Thyroid gland (tissue), 4 donors: Measurements from ENCODE around the gene C19orf12. TPM values are rescaled to one million over a fixed set of nuclear protein-coding genes. Genes with fewer than 3 reads are reported as not detected.

Experiments
- DNase-seq, 2 donors: peaks; one replicate each; pipeline ENCODE4 v3.0.0-alpha.2; 2019
- H3K27ac ChIP-seq, 3 donors: fragments of 200-600 bp; sonication (generic); 1 replicate in 2 of 3; 2 replicates in 1 of 3; pipeline ENCODE4 v1.5.1; 2016 to 2019; ENCODE audit warnings: mild to moderate bottlenecking in 1 of 3, moderate library complexity in 1 of 3
- H3K27me3 ChIP-seq: fragments of 200-600 bp; sonication (generic); one replicate; pipeline ENCODE4 v1.5.1; 2019
- H3K36me3 ChIP-seq, 2 donors: fragments of 200-600 bp; sonication (generic); one replicate each; pipeline ENCODE4 v1.5.1; 2016 to 2019
- H3K4me1 ChIP-seq, 2 donors: fragments of 200-600 bp; sonication (generic); one replicate each; pipeline ENCODE4 v1.5.1; 2017 to 2019
- H3K4me3 ChIP-seq, 3 donors: fragments of 200-600 bp; sonication (generic); replicated peaks in 1 of 3; 1 replicate in 2 of 3; 2 replicates in 1 of 3; pipeline ENCODE4 v1.5.1; 2016; ENCODE audit warnings: mild to moderate bottlenecking in 1 of 3
- H3K9me3 ChIP-seq: fragments of 200-600 bp; sonication (generic); one replicate; pipeline ENCODE4 v1.5.1; 2017
- CTCF ChIP-seq, 6 experiments: fragments of 200-600 bp in 3 of 6; fragments of 450-650 bp in 3 of 6; sonication (generic) in 3 of 6; IDR thresholded peaks; one replicate each; pipeline ENCODE4 v1.5.1; 2016 to 2019; ENCODE audit warnings: antibody characterized with exemption in 6 of 6, mild to moderate bottlenecking in 2 of 6, inconsistent platforms in 1 of 6, moderate library complexity in 1 of 6
- POLR2A ChIP-seq, 2 donors: fragments of 450-650 bp; IDR thresholded peaks; one replicate each; pipeline ENCODE4 v1.6.1; 2017; ENCODE audit warnings: antibody characterized with exemption in 2 of 2, mild to moderate bottlenecking in 2 of 2, moderate library complexity in 1 of 2
- WGBS, 2 donors: methylation state at CpG; one replicate each; pipeline ENCODE4 v1.1.5; 2017; 5-methylcytosine and 5-hydroxymethylcytosine counted together
- intact Hi-C: fragments of 100-400 bp; cut with DNase I; formaldehyde crosslinking; loops from one replicate; pipeline ENCODE4 v1.15.1; 2023
- total RNA-seq, 4 donors: library from RNA; depleted of rRNA; stranded (reverse); fragments of >200 nt; gene quantifications; one replicate each; pipeline ENCODE4 v1.2.3, GENCODE V29; 2016

C19orf12 gene
- total RNA-seq, 4 donors from 2014 or later, result 24.4 to 34.0 (median 31.9) TPM

GRCh38 chr19:29685326-29685725 is 29.7 kb downstream of the C19orf12 start:
- Histone ChIP-seq H3K4me1 (peaks cover 0 to 3% of the 10 kb centered on the region in 2 donors), H3K4me3 (no peak overlapping the region), H3K9me3 (no peaks in the 10 kb centered on the region), H3K27me3 (no peaks in the 10 kb centered on the region), H3K27ac (no peak overlapping the region), H3K36me3 (no peaks in the 10 kb centered on the region)
- no peak for TF ChIP-seq POLR2A (IDR thresholded peaks at IDR 0.05)
- TF ChIP-seq CTCF (IDR thresholded peaks at IDR 0.05), result no peak
- 84 to 96% methylated on average over 6 to 7 of the region's 7 CpGs for WGBS, 2 donors
- intact Hi-C loops, result no loop called here
- no peak for DNase-seq

DNA sequence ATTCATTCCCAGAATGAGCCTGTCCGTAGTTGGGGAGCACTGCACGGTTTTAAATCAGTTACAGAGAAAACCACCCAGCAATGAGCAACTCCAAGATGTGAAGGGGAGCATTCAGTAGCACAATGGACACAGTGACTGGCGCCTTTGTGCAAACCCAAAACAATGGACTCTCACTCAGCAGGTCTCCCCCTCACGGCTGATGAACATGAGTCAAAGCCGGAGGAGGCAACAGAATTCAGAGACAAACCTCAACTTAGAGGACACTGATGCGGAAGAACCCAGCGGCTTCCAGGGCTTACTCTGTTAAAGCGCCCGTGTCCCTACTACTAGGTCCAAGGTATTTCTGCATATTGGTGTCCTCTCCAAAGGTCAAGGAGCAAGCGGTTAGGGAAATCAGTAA is 32.1 kb downstream of the C19orf12 start:
- H3K27ac ChIP-seq, result no peak overlapping the region
- no peaks in the 10 kb centered on the region for H3K36me3 ChIP-seq
- peaks cover 0 to 8% of the 10 kb centered on the region in 2 donors for H3K4me1 ChIP-seq
- intact Hi-C loops, result no loop called here
- DNase-seq, result no peak
- TF ChIP-seq POLR2A (IDR thresholded peaks at IDR 0.05) (no peak), CTCF (IDR thresholded peaks at IDR 0.05) (no peak)
- WGBS, 2 donors, result 73 to 78% methylated on average over 10 of the region's 10 CpGs
- H3K4me3 ChIP-seq, result no peak overlapping the region
- no peaks in the 10 kb centered on the region for H3K9me3 ChIP-seq
- no peaks in the 10 kb centered on the region for H3K27me3 ChIP-seq

DNA sequence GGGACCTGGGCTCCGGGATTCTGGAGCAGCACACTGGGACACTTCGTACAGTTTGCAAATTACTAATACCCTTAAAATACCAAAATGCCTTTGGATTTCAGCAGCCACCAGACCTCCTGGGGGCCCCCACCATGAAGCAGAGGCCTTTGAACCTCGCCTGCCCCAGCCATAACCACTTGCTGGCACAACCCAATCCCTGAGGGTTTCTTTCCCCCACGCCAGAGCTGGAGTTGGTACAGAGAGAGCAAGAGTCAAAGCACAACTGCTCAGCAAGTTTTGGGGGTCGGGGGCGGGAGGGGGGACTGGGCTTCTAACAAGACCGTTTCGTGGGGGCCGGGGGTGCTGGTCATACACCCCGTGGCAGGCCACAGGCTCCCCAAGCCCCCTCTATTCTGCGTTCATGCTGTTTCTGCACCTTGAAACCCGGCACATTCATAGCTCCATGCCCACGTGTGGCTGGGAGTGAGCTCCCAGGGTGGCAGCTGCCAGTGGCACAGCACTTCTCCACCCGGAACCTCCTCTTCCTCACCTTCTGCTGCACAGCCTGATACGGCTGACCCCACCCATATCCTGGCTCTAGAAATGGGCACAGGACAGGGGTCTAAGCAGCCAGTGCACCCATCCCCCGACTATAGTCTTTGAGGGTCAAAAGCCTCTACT is 32.7 kb downstream of the C19orf12 start:
- DNase-seq, result no peak
- WGBS, 2 donors, result 75 to 82% methylated on average over 13 to 15 of the region's 16 CpGs
- Histone ChIP-seq H3K27me3 (no peaks in the 10 kb centered on the region), H3K4me3 (no peak overlapping the region), H3K9me3 (no peaks in the 10 kb centered on the region), H3K4me1 (peaks cover 0 to 15% of the 10 kb centered on the region in 2 donors), H3K27ac (no peak overlapping the region), H3K36me3 (peaks cover 0 to 1% of the 10 kb centered on the region in 2 donors)
- intact Hi-C loops, result no loop called here
- no peak for TF ChIP-seq POLR2A (IDR thresholded peaks at IDR 0.05)
- TF ChIP-seq CTCF (IDR thresholded peaks at IDR 0.05), result no peak

DNA sequence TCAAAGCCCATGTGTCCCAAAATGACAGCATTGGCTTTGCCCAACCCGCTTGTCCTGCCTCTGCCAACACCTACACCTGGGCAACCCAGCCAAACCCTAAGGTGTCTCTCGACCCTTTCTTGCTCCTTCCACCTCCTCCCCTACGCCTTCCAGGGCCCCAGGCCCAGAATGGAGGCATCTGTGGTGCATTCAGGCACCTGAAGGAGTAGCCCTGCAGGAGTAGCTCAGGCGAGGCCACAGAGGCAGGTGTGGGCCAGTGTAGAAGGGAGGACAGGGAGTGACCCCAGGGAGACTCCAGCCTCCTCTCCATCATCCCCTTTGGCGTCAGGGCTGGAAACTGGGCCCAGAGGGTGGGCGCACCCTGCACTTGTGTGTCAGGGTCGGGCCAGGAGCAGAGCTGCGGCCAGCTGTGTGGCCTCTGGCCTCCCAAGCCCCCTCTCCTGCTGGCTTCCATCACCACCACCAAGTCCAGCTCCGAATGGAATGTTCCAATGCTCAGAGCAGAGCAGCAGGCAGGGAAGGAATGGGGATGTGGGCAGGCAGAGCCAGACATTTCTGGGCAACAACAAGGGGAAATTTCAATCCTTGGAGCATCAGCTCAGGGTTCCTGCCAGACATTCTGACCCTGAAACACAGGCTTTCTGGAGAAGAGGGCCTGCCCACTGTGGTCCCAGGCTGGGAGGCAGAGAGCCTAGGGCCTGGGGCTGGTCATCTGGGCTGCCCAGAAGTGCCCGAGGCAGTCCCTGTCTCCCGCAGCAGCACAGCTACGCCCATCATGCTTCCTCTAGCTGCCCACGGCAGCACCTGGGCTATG is 33.4 kb downstream of the C19orf12 start:
- WGBS, 2 donors, result 84 to 92% methylated on average over 9 to 11 of the region's 13 CpGs
- H3K9me3 ChIP-seq, result no peaks in the 10 kb centered on the region
- H3K36me3 ChIP-seq, result peaks cover 0 to 3% of the 10 kb centered on the region in 2 donors
- no peak overlapping the region for H3K4me3 ChIP-seq
- peaks cover 7 to 22% of the 10 kb centered on the region in 2 donors for H3K4me1 ChIP-seq
- no peak overlapping the region for H3K27ac ChIP-seq
- H3K27me3 ChIP-seq, result no peaks in the 10 kb centered on the region
- no peak for TF ChIP-seq POLR2A (IDR thresholded peaks at IDR 0.05)
- TF ChIP-seq CTCF (IDR thresholded peaks at IDR 0.05), result no peak
- no peak for DNase-seq
- intact Hi-C loops, result no loop called here

- DNase-seq, result no peak
- intact Hi-C loops, result no loop called here
- Histone ChIP-seq H3K4me1 (peaks cover 9 to 26% of the 10 kb centered on the region in 2 donors), H3K4me3 (no peak overlapping the region), H3K27ac (no peak overlapping the region), H3K36me3 (peaks cover 0 to 3% of the 10 kb centered on the region in 2 donors), H3K27me3 (no peaks in the 10 kb centered on the region), H3K9me3 (no peaks in the 10 kb centered on the region)
- no peak for TF ChIP-seq POLR2A (IDR thresholded peaks at IDR 0.05)
- TF ChIP-seq CTCF (IDR thresholded peaks at IDR 0.05), result no peak
- 92 to 93% methylated on average over 3 to 4 of the region's 7 CpGs for WGBS, 2 donors
Measured at GRCh38 chr19:29680937-29681336, 34.1 kb downstream of the C19orf12 start.
